Immature natural killer cell (primary cell): ENCODE measurements around the gene GNA15. TPM values are rescaled to one million over a fixed set of nuclear protein-coding genes. Genes with fewer than 3 reads are reported as not detected.

ENCODE experiments used
- DNase-seq, 3 donors: peaks; one replicate each; pipeline ENCODE4 v3.0.0; 2022; ENCODE audit warnings: mixed read lengths in 1 of 3
- H3K27ac Mint-ChIP-seq, 6 donors: one replicate each; pipeline ENCODE4 v1.8.0; 2020; ENCODE audit warnings: mixed read lengths in 6 of 6, mild to moderate bottlenecking in 5 of 6, inconsistent platforms in 4 of 6, moderate library complexity in 3 of 6
- H3K27me3 Mint-ChIP-seq, 3 donors: one replicate each; pipeline ENCODE4 v1.8.0; 2020 to 2021; ENCODE audit warnings: low read depth in 3 of 3, mild to moderate bottlenecking in 3 of 3, mixed read lengths in 3 of 3, moderate library complexity in 3 of 3, inconsistent platforms in 1 of 3
- H3K36me3 Mint-ChIP-seq, 3 donors: one replicate each; pipeline ENCODE4 v1.8.0; 2020; ENCODE audit warnings: mixed read lengths in 3 of 3, inconsistent platforms in 2 of 3, mild to moderate bottlenecking in 2 of 3
- H3K4me1 Mint-ChIP-seq, 2 donors: one replicate each; pipeline ENCODE4 v1.8.0; 2020; ENCODE audit warnings: inconsistent platforms in 2 of 2, mild to moderate bottlenecking in 2 of 2, mixed read lengths in 2 of 2, moderate library complexity in 1 of 2
- H3K4me3 Mint-ChIP-seq, 5 donors: one replicate each; pipeline ENCODE4 v1.8.0; 2020; ENCODE audit warnings: mild to moderate bottlenecking in 5 of 5, mixed read lengths in 5 of 5, inconsistent platforms in 3 of 5, moderate library complexity in 3 of 5
- H3K9me3 Mint-ChIP-seq, 6 donors: one replicate each; pipeline ENCODE4 v1.8.0; 2020; ENCODE audit warnings: mild to moderate bottlenecking in 6 of 6, mixed read lengths in 6 of 6, inconsistent platforms in 4 of 6, moderate library complexity in 3 of 6
- polyA plus RNA-seq, 3 donors: library from polyadenylated mRNA; unstranded; fragments of 300-500 nt; fragmentation: Illumina TruSeq; gene quantifications; one replicate each; pipeline ENCODE4 v1.2.3, GENCODE V29; 2021

The GNA15 gene
- polyA plus RNA-seq, 3 donors from 2014 or later = 0.25 to 2.8 (median 2.3) TPM

DNA sequence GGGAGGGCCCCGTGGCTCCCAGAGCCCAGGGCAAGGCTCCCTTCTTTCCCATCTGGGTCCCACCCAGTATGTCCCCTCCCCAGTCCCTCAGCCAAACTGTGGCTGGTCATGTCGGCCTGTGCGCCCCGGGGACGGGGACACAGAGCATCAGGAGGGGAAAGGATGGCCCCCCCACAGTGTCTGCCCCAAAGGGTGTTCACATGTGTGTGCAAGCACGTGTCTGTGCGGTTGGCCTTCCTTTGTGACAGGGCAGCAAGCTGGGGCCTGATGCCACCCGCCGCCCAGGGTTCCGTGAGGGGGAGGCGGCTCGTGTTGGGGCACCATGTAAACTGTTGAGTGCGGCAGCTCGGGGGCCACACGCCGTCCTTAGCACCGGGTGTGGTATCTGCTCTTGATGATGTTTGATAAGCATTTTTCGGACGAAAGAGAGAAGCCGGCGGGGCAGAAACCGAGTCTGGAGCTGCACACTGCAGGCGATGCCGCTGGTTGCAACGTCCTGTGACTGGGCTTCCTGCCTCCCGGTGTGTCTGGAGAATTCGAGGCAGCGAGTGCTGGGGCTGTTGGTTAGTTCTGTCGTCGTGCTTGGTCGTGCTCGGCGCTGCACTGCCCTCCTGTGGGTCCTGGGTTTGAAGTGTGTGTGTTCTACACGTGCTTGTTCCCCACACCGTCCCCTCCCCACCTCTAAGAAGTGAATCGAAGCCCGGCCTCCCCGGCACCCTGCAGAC is 23.3 kb upstream of the GNA15 start:
- Mint-ChIP-seq H3K27me3 (peaks cover 0 to 9% (median 4%) of the 10 kb centered on the region in 3 donors), H3K9me3 (no peaks in the 10 kb centered on the region), H3K4me3 (no peak overlapping the region), H3K36me3 (no peaks in the 10 kb centered on the region), H3K4me1 (no peaks in the 10 kb centered on the region), H3K27ac (no peak overlapping the region)
- no peak for DNase-seq

DNA sequence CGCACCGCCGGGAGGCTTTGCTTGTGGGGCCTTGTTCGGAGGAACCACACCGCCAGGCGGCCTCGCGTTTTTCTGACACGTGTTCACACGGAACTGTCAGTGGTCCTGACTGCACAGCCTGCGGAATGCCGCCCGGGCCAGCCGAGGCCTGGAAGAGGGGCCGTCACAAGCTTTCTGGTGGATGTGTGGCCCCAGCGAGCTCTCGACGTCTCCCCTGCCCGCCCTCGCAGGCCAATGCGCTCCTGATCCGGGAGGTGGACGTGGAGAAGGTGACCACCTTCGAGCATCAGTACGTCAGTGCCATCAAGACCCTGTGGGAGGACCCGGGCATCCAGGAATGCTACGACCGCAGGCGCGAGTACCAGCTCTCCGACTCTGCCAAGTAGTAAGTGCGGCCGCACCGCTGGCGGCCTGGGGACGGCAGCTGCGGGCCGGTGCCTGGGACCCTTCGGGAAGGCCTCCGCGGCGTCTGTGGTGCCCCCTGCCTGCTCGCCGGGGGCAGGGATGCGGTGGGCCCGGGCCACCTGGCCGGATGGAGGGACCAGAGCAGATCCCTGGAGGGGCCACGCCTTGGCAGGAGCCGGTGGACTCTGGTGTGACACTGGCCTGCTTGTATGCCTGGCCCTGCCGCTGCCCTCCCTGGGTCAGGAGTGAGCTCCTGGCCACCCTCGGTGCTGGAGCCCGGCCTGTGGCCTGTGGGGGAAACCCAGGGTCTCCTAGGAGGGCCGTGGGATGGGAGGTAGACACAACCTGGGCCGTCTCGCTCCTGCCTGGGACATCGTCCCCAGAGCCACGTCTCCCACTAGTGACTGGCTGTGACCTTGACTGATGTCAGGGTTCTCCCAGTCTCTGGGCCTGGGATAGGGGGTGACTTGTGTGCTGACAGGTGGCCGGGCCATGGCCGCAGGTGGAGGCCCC is 22.5 kb upstream of the GNA15 start:
- no peak overlapping the region for H3K27ac Mint-ChIP-seq
- H3K9me3 Mint-ChIP-seq = no peaks in the 10 kb centered on the region
- no peak for DNase-seq
- peaks cover 0 to 8% (median 3%) of the 10 kb centered on the region in 3 donors for H3K27me3 Mint-ChIP-seq
- no peak overlapping the region for H3K4me3 Mint-ChIP-seq
- H3K4me1 Mint-ChIP-seq = no peaks in the 10 kb centered on the region
- H3K36me3 Mint-ChIP-seq = no peaks in the 10 kb centered on the region

DNA sequence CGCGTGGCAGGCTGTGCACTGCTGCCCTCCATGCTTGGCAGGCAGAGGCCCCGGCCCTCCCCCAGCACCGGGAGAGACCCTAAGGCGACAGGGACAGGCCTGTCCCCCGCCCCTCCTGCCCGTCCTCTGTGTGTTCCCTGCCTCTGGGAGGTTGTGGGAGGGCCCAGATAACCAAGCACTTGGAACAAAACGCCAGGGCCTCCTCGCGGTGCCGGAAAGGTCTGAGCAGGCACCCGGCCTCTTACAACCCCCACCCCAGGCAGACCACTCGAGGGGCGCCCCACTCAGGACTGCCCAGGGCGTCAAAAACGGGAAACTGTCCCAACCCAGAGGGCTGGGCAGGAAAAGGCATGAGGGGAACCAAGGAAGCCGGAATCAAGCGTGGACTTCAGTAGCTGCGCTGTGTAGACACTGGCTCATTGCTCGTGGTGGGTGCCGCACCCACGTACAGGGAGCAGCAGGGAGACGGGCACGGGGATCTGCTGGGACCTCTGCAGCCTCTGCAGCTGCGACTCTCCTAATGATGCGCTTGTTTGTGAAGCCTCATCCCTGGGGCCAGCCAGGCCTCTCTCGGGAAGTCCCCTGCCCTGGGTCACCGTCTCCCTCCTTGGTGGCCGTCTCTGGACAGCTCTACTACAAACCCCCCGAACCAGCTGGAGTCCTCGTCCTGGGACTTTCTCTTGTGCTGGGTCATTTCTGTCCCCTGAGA is 21.7 kb upstream of the GNA15 start:
- no peak for DNase-seq
- no peaks in the 10 kb centered on the region for H3K36me3 Mint-ChIP-seq
- peaks cover 0 to 5% (median 0%) of the 10 kb centered on the region in 3 donors for H3K27me3 Mint-ChIP-seq
- H3K4me1 Mint-ChIP-seq = no peaks in the 10 kb centered on the region
- H3K27ac Mint-ChIP-seq = no peak overlapping the region
- H3K9me3 Mint-ChIP-seq = no peaks in the 10 kb centered on the region
- H3K4me3 Mint-ChIP-seq = no peak overlapping the region

DNA sequence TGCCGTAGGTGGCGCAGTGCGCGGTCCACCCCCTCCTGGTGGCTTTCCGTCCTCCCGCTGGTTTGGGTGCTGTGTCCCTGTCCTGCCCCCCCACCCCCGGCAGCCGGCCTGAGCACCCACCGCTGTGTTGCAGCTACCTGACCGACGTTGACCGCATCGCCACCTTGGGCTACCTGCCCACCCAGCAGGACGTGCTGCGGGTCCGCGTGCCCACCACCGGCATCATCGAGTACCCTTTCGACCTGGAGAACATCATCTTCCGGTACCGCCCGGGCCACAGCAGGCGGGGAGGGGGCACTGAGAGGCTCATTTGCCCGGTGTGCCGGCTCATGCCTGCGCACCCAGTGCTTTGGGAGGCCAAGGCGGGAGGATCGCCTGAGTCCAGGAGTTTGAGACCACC is 21.0 kb upstream of the GNA15 start:
- Mint-ChIP-seq H3K4me1 (no peaks in the 10 kb centered on the region), H3K27ac (no peak overlapping the region)

DNA sequence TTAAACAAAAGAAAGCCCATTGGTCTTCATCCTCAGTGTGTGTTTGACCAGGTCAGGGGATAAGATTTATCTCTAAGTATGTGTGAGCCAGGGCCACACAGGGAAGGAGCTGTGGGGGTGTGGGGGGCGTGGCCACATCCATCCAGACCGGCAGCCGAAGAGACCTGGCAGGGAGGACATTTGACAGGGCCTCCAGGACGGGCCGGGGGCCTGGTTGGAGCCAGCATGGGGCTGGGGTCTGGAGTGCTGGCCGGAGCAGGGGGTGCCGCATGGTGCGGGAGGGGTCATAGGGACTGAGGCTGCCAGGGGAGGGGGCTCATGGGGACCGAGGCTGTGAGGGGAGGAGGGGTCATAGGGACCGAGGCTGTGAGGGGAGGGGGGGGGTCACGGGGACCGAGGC is 20.4 kb upstream of the GNA15 start:
- no peaks in the 10 kb centered on the region for H3K9me3 Mint-ChIP-seq
- no peaks in the 10 kb centered on the region for H3K4me1 Mint-ChIP-seq
- no peak for DNase-seq
- peaks cover 0 to 4% (median 0%) of the 10 kb centered on the region in 3 donors for H3K27me3 Mint-ChIP-seq
- no peaks in the 10 kb centered on the region for H3K36me3 Mint-ChIP-seq
- H3K27ac Mint-ChIP-seq = no peak overlapping the region
- H3K4me3 Mint-ChIP-seq = no peak overlapping the region

More for the DNA sequence above, 21.0 kb upstream of the GNA15 start:
- no peak overlapping the region for H3K4me3 Mint-ChIP-seq
- no peak for DNase-seq
- no peaks in the 10 kb centered on the region for H3K9me3 Mint-ChIP-seq
- peaks cover 0 to 4% (median 0%) of the 10 kb centered on the region in 3 donors for H3K27me3 Mint-ChIP-seq
- H3K36me3 Mint-ChIP-seq = no peaks in the 10 kb centered on the region

DNA sequence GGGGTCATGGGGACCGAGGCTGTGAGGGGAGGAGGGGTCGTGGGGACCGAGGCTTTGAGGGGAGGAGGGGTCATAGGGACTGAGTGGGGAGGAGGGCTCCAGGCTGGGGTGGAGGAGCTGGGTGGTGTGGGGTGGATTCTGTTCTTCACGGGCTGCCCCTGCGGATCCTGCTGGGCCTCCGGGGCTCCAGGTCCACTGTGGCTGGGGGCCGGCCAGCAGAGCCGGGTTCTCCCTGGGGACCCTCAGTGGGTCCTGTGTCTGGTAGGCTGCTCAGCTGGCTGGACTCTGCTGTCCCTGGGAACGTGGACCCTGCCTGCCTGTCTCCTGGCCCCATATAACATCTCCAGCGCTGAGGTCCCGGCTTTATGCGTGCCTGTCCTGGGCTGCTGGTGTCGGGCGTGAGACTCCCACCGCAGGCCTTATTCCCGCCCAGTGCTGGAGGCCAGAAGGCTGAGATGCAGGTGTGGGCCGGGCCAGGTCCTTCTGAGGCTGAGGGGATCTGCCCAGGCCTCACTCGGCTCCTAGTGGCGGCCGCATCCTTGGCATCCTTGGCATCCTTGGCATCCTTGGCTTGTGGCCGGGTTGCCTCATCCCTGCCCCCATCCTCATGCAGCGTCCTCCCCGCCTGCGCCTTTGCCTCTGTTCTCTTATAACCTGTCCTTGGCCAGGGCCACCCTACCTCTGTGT is 19.8 kb upstream of the GNA15 start:
- no peaks in the 10 kb centered on the region for H3K4me1 Mint-ChIP-seq

DNA sequence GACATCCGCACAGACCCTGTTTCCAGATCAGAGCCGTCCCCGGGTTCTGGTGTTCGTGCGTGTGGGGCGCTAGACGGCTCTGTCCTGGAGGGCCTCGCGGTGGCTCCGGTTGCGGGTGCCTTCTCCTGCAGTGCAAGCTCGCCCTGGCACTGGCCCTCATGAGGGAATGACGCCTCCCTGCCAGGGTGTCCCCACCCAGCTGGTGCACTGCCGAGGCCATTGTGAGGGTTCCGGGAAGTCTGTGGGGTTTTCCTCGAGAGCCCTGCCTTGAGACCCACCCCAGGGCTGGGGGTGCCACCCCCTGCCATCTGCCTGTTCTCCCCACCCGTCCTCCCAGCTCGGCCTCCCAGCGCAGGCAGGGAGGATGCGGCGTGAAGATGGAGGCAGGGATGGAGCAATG is 19.2 kb upstream of the GNA15 start:
- Mint-ChIP-seq H3K4me1 (no peaks in the 10 kb centered on the region), H3K4me3 (no peak overlapping the region), H3K27ac (no peak overlapping the region), H3K27me3 (no peaks in the 10 kb centered on the region), H3K36me3 (no peaks in the 10 kb centered on the region), H3K9me3 (no peaks in the 10 kb centered on the region)
- no peak for DNase-seq

More for the DNA sequence above, 19.8 kb upstream of the GNA15 start:
- no peak for DNase-seq
- no peak overlapping the region for H3K27ac Mint-ChIP-seq
- H3K9me3 Mint-ChIP-seq = no peaks in the 10 kb centered on the region
- no peaks in the 10 kb centered on the region for H3K27me3 Mint-ChIP-seq
- H3K36me3 Mint-ChIP-seq = no peaks in the 10 kb centered on the region
- no peak overlapping the region for H3K4me3 Mint-ChIP-seq

DNA sequence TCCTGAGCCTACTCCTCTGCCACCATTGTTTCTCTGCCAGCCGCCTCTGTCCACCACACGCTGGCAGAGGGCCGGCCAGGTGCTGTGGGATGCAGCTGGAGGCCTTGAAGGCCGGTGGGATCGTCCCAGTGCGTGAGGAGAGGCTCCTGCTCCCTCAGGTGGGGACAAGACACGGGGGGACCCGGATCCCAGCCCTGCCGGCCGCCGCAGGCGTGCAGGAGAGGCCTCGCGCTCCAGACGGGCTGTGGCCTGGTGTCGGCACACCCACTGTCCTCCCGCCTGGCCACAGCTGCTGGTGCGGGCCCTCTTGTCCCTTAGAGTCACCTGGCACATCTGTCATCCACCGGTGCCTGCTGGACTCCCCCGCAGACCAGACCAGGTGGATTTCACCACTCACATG is 18.1 kb upstream of the GNA15 start:
- Mint-ChIP-seq H3K27ac (no peak overlapping the region), H3K9me3 (no peaks in the 10 kb centered on the region), H3K4me3 (no peak overlapping the region), H3K27me3 (no peaks in the 10 kb centered on the region), H3K36me3 (no peaks in the 10 kb centered on the region), H3K4me1 (no peaks in the 10 kb centered on the region)
- DNase-seq = no peak

DNA sequence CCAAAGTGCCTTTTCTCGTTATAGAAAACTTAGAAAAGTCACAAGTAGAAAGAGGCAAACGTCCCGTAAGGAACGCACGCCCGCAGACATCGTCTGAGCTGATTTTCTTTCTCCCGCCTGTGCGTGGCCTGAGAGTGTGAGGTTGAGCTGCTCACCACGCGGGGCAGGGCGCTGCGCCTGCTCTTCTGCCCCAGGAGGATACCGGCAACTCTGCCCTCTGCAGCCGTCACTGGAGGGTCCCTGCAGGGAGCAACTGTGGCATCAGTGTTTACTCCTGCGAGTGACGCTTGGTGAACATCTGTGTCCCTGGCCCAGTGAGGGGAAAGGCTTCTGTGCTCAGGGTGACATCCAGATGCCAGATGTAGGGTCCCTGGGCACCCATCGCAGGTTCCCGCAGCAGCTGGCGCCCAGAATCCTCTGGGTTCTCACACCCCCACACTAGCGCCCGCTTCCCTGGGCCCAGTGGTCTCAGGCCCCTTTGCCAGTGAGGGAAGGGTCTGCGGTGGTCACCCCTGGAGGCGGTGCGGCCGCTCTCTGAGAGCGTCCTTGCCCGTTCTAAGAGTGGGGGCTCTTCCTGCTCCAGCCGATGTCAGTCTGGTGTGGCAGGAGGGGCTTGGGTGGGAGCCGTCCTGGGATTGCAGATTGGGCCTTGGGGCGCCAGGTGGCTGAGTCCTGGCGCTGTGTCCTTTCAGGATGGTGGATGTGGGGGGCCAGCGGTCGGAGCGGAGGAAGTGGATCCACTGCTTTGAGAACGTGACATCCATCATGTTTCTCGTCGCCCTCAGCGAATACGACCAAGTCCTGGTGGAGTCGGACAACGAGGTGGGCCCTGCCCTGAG is 17.4 kb upstream of the GNA15 start:
- no peaks in the 10 kb centered on the region for H3K9me3 Mint-ChIP-seq
- no peaks in the 10 kb centered on the region for H3K4me1 Mint-ChIP-seq
- no peaks in the 10 kb centered on the region for H3K36me3 Mint-ChIP-seq

DNA sequence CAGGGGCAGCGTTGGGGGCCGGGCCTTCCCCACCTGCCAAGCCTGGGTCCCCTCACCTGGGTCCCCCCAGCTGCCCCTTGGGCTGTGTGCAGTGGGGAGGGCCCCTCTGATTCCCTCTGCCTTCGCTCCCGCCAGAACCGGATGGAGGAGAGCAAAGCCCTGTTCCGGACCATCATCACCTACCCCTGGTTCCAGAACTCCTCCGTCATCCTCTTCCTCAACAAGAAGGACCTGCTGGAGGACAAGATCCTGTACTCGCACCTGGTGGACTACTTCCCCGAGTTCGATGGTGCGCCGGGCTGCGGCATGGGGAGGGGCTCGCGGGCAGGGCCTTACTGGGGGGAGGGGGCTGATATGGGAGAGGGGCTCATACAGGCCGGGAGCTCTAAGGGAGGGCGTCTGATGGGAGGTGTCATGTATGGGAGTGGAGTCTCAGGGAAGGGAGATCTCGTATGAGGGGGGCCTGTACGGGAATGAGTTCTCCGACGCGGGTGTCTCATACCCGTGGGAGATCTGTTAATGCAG is 16.7 kb upstream of the GNA15 start:
- no peak overlapping the region for H3K27ac Mint-ChIP-seq
- no peak for DNase-seq
- H3K4me1 Mint-ChIP-seq = no peaks in the 10 kb centered on the region
- no peaks in the 10 kb centered on the region for H3K27me3 Mint-ChIP-seq
- no peaks in the 10 kb centered on the region for H3K36me3 Mint-ChIP-seq
- no peak overlapping the region for H3K4me3 Mint-ChIP-seq
- no peaks in the 10 kb centered on the region for H3K9me3 Mint-ChIP-seq

More for the DNA sequence above, 17.4 kb upstream of the GNA15 start:
- Mint-ChIP-seq H3K27me3 (no peaks in the 10 kb centered on the region), H3K27ac (no peak overlapping the region), H3K4me3 (no peak overlapping the region)
- DNase-seq = no peak

DNA sequence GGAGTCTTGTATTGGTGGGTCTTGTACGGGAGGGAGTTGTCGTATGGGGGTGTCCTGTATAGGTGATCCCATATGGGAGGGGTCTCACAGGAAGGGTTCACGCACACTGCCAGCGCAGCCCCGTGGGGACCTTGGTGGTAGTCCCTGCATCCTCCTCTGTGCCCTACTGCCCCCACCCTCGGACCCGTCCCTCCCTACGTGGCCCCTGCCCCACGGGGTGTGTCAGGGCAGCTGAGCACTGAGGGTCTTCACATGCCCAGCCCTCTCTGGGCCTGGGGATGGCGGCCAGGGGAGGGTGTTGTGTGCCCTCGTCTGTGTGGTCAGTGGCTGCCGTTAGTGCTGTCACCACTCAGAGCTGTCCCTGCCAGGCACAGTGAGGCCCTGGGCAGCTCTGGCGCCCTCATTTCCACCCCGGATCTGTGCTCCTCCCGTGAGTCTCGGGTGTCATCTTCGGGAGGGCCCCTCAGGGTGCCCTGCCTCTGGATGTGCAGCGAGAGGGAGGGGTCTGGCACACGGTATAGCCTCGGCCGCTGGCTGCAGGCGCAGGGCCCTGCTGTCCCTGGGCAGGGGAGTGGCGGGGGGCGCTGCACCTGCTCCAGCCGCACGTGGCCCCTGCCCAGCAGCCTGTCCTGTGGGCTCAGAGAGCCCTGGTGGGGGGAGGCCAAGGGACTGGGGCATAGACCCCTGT is 16.0 kb upstream of the GNA15 start:
- no peak for DNase-seq
- H3K4me3 Mint-ChIP-seq = no peak overlapping the region
- H3K27me3 Mint-ChIP-seq = peaks cover 0 to 5% (median 0%) of the 10 kb centered on the region in 3 donors
- no peaks in the 10 kb centered on the region for H3K36me3 Mint-ChIP-seq
- H3K9me3 Mint-ChIP-seq = no peaks in the 10 kb centered on the region
- no peak overlapping the region for H3K27ac Mint-ChIP-seq
- H3K4me1 Mint-ChIP-seq = no peaks in the 10 kb centered on the region

DNA sequence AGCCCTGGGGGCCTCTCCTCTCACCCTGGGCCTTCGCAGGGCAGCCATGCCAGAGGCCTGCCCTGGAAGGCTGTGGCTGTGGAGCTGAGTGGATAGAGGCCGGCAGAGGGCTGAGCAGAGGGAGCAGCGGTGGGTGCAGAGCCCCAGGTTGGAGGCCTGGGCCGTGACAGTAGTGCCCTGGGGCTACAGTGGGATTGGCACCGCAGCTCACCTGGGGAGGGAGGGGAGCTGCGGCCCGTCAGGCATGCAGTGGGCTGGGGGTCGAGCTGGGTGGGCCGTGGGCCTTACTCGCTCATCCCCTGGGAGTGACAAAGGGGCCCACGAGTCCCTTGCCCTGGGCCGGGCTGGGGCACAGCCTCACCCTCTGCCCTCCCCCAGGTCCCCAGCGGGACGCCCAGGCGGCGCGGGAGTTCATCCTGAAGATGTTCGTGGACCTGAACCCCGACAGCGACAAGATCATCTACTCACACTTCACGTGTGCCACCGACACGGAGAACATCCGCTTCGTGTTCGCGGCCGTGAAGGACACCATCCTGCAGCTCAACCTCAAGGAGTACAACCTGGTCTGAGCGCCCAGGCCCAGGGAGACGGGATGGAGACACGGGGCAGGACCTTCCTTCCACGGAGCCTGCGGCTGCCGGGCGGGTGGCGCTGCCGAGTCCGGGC is 15.1 kb upstream of the GNA15 start:
- Mint-ChIP-seq H3K4me3 (no peak overlapping the region), H3K4me1 (peaks cover 0 to 1% of the 10 kb centered on the region in 2 donors), H3K9me3 (no peaks in the 10 kb centered on the region), H3K27ac (no peak overlapping the region), H3K27me3 (peaks cover 0 to 6% (median 0%) of the 10 kb centered on the region in 3 donors), H3K36me3 (no peaks in the 10 kb centered on the region)
- no peak for DNase-seq
